SU-DHL-6 (cell line): ENCODE results near the gene PPP1R12B.

Experiments
- EZH2phosphoT487 ChIP-seq: fragments of 200-600 bp; sonication (generic), shearing (Covaris generic); conservative IDR thresholded peaks from 2 replicates; pipeline ENCODE4 v1.6.1; 2018; ENCODE audit warnings: mild to moderate bottlenecking, antibody characterized with exemption, low read length, moderate library complexity, mixed read lengths
- TF ChIP-seq, protein P1 (sequence below): fragments of 200-600 bp; sonication (generic); IDR thresholded peaks from one replicate; pipeline ENCODE4 v1.5.1; 2017; ENCODE audit warnings: antibody characterized with exemption, mild to moderate bottlenecking, low read length, moderate library complexity; ENCODE audit not compliant: insufficient read depth, poor library complexity, severe bottlenecking

GRCh38 chr1:202564958-202565495, 216.5 kb downstream of the PPP1R12B start:
- TF ChIP-seq, protein P1, sequence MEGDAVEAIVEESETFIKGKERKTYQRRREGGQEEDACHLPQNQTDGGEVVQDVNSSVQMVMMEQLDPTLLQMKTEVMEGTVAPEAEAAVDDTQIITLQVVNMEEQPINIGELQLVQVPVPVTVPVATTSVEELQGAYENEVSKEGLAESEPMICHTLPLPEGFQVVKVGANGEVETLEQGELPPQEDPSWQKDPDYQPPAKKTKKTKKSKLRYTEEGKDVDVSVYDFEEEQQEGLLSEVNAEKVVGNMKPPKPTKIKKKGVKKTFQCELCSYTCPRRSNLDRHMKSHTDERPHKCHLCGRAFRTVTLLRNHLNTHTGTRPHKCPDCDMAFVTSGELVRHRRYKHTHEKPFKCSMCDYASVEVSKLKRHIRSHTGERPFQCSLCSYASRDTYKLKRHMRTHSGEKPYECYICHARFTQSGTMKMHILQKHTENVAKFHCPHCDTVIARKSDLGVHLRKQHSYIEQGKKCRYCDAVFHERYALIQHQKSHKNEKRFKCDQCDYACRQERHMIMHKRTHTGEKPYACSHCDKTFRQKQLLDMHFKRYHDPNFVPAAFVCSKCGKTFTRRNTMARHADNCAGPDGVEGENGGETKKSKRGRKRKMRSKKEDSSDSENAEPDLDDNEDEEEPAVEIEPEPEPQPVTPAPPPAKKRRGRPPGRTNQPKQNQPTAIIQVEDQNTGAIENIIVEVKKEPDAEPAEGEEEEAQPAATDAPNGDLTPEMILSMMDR: no peak
- no peak for TF ChIP-seq EZH2phosphoT487
